GM21423 (cell line): ENCODE data around the gene SMIM26.

Experiments
- ATAC-seq: cut with Tn5 transposase; IDR thresholded peaks from one replicate; pipeline ENCODE4 v1.9.1; 2021; ENCODE audit warnings: mild to moderate bottlenecking, moderate library complexity; ENCODE audit not compliant: unreplicated experiment

Gene SMIM26

DNA sequence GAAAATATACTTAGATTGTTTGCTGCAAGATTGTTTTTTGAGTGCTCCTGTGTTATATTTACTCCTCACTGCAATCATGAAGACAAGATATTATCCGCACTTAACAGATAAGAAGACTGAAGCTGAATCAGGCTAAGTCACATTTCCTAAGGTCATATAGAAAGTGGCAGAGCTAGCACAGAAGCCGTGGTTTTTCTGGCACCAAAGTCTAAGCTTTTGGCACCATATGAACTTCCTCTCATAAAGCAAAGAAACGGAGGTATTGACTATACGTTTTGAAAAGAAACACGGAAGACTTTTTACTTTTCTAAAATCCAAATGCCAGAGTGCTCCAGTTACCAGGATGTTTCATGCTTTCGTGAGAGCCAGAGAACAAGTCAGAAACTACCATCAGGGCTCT is 11.3 kb downstream of the SMIM26 start:
- no peak for ATAC-seq

DNA sequence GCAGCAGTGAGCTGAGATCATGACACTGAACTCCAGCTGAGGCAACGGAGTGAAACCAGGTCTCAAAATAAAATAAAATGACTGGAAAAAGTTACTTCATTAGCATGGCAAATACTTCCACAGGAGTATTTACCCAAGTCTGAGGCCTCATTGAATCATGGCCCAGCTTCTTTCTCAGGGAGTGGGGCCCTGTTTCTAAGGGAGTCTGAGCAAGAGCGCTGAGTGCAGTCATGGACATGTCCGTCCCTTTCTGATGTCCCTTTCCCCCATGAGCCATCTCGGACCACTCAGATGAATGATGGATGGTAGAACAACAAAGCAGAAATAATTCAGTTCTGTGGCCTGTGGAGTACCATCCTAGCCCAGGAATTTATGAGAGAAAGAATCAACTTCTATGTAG is 12.8 kb downstream of the SMIM26 start:
- ATAC-seq, result no peak

DNA sequence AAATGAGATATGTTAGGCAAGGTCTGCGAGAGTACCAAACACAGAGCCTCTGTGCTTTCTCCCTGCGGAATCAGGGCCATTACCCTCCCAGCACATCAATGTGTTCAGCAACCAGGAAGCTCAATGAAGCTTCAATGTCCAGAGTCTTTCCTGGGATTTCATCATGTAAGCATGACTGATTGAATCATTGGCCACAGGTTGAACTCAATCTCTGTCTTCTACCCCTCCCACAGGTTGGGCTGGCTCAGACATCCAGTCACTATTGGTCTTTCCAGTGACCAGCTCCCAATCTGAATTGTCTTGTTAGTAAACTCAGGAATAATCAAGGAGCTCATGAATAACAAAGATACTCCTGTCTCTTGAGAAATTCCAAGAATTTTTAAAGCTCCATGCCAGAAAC is 17.9 kb downstream of the SMIM26 start:
- no peak for ATAC-seq

DNA sequence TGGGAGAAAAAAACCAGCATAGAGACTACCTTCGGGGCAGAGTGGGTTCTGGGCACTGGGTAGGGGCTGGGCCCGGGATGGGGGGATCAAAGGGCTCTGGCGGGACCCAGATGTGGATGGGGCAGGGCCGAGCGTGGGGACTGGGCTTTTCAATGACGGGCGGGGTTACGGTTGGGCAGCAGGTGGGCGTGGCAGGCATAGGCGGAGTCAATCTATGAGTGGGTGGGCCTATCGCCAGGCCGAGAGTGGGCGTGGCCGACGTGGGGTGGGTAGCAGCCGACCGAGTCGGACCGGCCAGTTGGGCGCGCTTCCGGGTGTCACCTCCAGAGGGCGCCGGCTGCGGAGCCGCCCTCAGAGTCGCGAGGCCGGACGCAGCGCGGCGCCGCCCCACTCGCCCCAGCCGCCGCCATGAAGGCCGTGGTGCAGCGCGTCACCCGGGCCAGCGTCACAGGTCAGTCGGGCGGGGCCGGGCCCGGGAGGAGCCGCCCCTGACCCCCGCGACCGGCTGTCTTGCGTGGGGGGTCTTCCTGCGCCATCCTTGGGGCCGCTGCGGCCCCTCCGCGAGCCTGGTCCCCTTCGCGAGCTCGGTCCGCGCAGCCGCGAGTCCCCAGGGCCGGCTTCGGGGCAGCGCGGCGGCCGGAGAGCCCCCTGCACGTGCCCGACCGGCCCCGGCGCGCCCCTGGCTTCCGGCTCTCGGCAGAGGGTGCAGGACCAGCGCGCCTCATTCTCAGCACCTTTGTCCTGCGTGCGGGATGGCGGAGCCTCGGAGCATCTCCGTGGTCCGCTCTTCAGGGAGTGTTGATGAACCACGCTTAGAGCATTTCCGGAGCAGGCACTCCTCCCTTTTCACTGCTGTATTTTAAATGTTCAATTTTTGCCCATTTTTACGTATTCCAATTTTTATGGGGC is 20.7 kb downstream of the SMIM26 start, which contains the start of gene DTD1:
Gene DTD1 (plus strand): TSS at position 390 of the 909 bp plus-strand sequence. CDS start 19 bp downstream, at position 409.
- peak; percentile 84 for ATAC-seq

DNA sequence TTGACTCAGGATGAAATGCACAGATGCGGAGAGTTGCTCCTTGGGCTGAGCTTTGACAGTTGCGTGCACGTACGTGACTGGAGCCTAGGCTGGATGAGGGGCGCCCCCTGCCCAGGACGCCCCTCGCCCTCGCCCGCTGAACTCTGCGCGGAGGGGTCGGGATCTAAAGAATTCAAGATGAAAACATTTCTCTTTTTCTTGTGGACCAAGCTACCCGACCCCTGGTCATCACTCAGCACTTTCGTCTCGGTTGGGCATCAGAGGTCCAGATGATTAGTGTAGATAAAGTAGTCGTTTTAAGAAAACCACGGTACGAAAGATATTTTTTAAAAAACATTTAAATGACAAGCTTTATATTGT is 21.3 kb downstream of the SMIM26 start:
- ATAC-seq, result peak; percentile 1

DNA sequence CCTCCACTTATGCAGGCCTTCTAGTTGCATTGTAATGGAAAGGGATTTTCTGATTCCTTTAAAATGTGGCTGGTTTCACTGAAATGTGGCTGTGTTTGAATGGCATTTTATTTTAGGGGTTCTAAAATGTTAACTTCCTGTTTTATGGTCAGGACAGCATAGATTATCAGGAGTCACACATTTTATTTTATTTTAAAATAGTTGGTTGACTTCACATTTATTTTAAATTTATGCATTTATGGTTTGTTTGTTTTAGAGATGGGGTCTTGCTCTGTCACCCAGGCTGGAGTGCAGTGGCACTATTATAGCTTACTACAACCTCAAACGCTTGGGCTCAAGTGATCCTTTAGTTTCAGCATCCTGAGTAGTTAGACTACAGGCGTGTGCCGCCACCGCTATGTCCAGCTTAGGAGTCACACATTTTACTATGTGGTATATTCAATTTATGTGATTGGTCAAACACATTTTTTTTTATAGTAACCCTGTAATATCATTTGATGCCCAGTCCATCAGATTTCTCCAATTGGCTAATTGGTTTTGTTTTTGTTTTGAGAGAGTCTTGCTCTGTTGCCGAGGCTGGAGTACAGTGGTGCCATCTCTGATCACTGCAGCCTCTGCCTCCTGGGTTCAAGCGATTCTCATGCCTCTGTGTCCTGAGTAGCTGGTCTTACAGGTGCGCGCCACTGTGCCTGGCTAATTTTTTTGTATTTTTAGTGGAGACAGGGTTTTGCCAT is 22.9 kb downstream of the SMIM26 start:
- no peak for ATAC-seq

DNA sequence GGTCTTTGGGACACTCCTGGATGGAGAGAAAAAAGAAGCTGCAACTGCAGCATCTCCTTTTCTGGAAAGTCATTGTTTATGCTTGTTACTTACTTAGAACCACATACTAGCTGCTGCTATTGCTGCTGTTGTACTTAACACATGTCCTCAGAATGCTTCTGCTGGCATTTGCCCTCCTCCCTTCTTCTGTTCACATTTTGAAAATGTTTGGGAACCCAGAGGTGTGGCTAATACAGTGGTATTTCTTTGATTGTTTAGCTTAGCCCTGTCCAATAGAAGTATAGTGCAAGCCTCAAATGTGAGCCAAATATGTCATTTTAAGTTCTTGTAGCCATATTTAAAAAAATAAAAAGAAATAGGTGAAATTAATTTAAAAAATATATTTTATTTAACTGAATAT is 29.0 kb downstream of the SMIM26 start:
- ATAC-seq, result no peak

DNA sequence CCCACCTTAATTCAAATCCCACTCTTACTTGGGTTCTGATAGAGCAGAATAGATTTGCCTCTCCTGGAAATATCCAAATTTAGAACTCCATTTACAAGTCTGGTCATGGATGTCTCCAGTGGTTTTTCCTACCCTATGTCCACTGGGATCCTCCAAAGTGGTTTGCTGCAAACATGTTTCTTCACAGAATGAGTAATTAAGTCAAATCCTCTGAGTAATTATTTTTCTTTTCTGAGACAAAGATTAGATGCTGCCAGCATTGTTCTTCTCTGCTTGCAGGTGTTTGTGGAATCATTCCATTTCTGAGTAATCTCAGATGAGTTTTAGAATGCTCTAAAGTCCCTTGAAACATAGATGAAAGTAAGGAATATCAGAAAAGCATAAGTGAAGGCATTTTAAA is 42.5 kb downstream of the SMIM26 start:
- no peak for ATAC-seq

DNA sequence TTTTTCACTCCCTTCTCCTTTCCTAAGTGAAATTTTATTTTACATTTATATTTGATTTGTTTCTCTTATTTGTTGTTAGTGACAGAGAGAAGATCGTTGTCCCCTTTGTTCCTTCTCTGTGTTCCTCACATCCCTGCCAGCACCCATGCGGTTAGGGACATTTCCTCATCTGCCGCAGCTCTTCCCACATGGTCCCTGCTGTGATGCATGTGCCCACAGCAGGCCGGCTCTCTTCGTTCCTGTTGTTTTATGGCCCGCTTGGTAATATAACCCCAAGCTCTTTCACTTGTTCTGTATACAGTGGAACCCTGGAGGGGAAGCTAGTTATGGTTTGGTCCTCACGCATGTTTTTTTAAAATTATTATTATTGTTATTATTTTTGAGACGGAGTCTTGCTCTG is 44.3 kb downstream of the SMIM26 start:
- no peak for ATAC-seq

DNA sequence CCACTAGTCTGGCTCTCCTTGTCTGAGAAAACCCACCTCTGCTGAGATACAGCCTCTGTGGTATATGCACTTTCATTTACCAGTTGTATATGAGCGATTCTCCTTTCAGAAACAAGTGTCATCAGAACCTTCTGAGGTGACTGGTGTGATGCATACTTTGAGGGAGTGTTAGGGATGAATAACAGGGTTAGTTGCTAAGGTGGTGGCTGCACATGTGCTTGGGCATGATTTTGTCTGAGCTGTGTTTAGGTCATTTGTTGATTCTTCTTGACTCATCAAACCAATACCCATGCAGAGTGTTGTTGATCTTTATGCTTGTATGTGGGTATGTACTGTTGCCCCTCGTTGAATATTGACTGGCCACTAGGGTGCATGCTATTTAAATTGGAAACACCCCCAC is 46.3 kb downstream of the SMIM26 start:
- ATAC-seq, result no peak

DNA sequence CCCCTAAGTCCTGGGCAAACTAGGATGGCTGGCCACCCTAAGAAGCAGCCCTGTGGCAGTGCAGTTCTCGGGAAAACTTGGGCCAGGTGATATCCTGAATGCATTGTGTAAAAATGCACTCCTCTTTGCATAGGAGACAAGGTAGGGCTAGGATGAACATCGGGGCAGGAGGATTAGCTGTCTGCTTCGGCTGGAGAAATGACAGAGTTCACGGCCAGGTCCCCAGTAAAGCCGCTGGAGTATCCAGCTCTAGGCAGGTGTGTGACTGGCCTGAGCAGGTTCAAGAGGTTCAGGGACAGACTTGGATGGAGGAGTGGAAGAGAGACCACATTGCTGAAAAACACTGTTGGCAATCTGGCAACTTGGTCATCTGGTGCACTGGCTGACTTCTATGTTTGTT is 47.0 kb downstream of the SMIM26 start:
- no peak for ATAC-seq

DNA sequence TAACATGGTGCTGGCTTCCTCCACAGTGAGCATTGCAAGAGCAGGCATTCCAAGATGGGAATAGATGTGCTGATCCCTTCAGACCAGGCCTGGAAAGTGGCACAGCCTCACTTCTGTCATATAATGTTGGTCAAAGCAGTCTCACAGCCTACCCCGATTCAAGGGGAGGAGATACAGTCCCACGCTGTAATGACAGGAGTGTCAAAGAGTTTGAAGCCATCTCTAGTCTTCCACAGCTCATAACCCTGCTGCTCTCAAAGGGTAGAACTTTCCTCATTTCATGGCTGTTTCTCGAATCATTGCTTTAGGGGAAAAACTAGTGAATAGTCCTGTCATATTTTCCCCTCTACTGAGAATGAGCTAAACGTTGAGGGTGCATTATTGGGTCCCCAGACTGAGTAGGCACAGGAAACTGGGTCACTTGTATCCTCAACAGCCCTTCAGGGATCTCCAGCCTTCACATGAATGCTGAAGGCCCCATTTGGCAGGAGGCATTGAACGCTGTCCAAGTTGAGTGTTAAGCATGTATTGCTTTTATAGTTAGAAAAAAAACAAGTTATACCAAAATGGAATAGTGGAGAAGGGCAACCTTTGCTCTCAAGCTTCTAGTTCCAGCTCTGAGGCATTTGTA is 47.9 kb downstream of the SMIM26 start:
- ATAC-seq, result no peak
